Measurements from ENCODE around the gene ZFPM1.
"Not testable (repeated sequence)": the region's sequence is repeated elsewhere in the genome, so short reads cannot be mapped to it uniquely, and the experiment has no call there.

ZFPM1 gene

GRCh38 chr16:88453217-88453531 lies at the start of gene ZFPM1:
ZFPM1 (plus strand) TSS chr16:88453280; CDS start chr16:88453639, 359 bp downstream.
- DNase-seq = no peak

GRCh38 chr16:88403794-88404581 lies 49.1 kb upstream of the ZFPM1 start:
- no peak for DNase-seq

DNA sequence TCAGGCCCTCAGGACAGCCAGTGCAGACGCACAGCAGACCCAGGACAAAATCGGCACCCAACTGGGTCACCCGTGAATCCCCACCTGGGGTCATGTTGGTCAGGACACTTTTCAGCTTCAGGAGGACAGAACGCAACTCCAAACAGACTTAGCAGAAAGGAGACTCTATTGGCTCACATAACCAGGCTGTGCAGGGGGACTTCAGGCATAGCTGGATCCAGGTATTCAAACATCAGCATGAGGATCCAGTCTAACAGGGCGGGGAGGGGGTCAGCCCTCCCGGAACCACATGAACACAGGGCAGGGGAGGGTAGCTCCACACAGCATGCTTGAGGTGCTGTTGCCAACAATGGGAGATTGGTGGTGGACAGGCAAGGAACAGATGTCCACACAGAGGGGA lies 48.3 kb upstream of the ZFPM1 start:
- DNase-seq = no peak

GRCh38 chr16:88405216-88406060 lies 47.6 kb upstream of the ZFPM1 start:
- DNase-seq = no peak

- DNase-seq = no peak
Observed at GRCh38 chr16:88406096-88407041, 46.7 kb upstream of the ZFPM1 start.

DNA sequence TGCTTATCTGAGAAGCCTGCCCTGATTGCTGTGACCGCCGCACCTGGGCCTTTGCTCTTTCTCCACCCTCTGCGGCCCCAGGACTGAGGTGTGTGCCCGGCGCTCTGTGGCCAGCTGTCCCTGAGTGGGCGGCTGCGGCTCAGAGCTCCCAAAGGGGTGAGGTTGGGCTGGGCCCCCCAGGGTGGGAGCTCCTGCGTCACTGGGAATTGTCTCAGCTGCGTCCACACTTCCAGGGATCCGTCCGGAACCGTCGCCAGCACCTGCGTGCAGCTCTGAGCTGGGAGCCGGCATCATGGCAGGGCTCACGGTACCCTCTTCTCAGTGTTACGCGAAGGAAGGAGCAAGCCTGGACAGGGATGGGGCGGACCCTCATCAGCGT lies 46.0 kb upstream of the ZFPM1 start:
- no peak for DNase-seq

- no peak for DNase-seq
Observed at GRCh38 chr16:88407807-88408206, 45.3 kb upstream of the ZFPM1 start.

DNA sequence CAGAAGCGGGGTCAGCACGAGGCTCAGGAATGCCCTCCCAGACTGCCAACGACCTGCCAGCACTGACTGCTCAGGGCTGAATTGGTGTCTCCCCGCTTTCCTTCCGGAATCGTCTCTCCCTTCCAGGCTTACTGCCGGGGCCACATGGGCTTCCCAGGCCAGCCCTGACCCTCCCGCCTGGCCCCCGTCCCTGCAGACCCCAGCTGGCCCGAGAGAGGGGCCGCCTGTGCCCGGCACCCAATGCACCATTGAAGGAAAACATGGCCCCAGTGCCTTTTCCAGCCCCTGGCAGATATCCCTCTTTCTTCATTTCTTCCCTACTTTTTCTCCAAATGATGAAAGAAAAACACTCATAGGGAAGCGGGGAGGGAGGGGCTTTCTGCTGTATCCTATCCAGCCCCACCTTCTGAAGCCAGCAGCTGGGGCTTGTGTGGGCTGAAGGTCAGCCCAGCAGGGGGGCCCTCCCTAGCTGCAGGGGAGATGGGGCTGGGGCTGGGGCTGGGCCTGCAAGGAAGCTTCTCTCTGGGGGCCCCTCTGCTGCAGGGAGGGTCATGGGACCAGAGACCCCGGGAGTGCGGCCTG lies 44.4 kb upstream of the ZFPM1 start:
- no peak for DNase-seq

- DNase-seq = no peak
Observed at GRCh38 chr16:88409296-88410065, 43.6 kb upstream of the ZFPM1 start.

GRCh38 chr16:88410297-88410968 lies 42.6 kb upstream of the ZFPM1 start:
- DNase-seq = not testable (repeated sequence)

GRCh38 chr16:88411951-88412576 lies 41.0 kb upstream of the ZFPM1 start:
- no peak for DNase-seq

GRCh38 chr16:88412766-88413165 lies 40.3 kb upstream of the ZFPM1 start:
- no peak for DNase-seq

DNA sequence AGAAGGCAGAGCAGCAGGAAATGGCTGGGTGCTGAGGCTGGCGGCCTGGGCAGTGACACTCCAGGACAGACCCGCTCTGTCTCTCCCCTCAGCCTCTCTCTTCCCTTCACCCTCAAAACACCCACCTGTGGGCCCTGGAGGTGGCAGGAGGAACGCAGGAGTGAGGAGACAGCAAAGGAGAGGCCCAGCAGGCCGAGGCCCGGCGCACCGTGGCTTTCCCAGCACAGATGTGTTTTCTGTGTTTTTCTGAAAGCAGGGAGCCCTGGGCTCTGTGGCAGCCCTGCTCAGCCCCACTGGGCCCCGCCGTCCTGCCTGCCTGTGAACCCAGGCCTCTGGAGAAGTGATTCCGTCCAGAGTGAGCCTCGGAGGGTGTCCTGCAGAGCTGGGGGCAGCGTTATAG lies 39.8 kb upstream of the ZFPM1 start:
- no peak for DNase-seq

- DNase-seq = no peak
Observed at GRCh38 chr16:88413631-88414030, 39.4 kb upstream of the ZFPM1 start.

GRCh38 chr16:88414521-88415380 lies 38.3 kb upstream of the ZFPM1 start:
- DNase-seq = no peak

DNA sequence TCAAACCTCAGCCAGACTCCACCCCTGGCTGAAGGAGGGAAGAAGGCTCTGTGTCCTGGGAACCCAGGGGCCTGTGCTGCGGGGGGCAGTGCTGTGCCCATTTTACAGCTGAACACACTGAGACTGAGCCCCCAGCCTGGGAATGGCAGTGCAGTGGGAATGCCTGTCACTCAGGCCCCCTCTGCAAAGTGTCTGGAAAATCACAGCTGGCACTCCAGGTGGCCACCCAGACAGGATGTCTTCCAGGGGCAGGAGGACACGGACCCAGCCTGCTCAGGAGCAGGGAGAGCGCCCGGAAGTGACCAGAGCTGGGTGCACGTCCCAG lies 37.7 kb upstream of the ZFPM1 start:
- DNase-seq = no peak

GRCh38 chr16:88415713-88416323 lies 37.3 kb upstream of the ZFPM1 start:
- no peak for DNase-seq

- no peak for DNase-seq
Observed at GRCh38 chr16:88416686-88417085, 36.4 kb upstream of the ZFPM1 start.

DNA sequence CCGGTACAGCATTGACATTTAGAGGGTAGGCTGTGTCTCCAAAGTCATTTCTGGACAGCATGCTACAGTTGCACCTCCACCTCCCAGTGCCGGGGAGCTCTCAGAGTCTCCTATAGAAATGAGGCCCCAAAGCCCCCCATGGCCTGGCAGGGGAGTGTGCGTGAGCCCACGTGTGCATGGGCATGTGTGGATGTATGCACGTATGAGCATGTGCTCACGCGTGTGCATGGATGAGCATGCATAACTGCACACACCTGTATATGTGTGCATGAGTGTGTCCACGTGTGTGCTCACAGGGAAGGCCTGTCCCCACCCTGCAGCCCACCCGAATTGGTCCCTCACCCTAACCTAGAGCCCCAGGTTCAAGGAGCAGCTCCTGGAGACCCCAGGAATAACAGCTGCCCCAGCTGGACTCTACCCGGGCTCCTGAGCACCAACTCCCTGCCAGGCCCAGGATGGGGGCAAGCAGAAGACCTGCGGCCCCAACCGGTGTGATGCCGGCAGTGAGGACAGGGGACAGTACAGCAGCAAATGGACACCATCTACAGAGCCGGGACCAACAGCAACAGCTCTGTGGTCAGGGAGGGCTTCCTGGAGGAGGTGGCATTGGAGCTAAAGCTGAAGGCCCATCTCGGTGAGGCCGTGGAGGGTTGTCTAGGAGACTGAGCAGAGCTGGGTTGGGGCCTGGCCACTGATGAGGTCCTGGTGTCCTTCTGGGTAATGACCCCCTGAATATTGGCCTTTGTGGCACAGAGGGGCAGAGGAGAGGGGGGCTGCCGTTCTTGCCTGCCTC lies 35.2 kb upstream of the ZFPM1 start:
- DNase-seq = no peak
